Natural killer cell treated with Interleukin-12 subunit alpha and Interleukin-12 subunit beta and Interleukin-15 and Interleukin-18, amount 100 ng/mL, for 72 hours (primary cell): Measurements from ENCODE around the gene PKNOX1. TPM values are rescaled to one million over a fixed set of nuclear protein-coding genes. Genes with fewer than 3 reads are reported as not detected.
A peak's percentile ranks its signal among the peaks of the same experiment; 100 is the strongest.
"Not testable (repeated sequence)": the region's sequence is repeated elsewhere in the genome, so short reads cannot be mapped to it uniquely, and the experiment has no call there.

Source experiments
- ATAC-seq, 2 donors: fragments of 150-1000 bp; cut with Tn5 transposase in 1 of 2; sonication (Bioruptor Pico), chemical (Tn5 transposase) in 1 of 2; 2 replicates each; pipeline ENCODE4 v1.10.0; 2021
- DNase-seq: peaks from one replicate; pipeline ENCODE4 v3.0.0; 2022; ENCODE audit warnings: low spot score
- H3K27ac Mint-ChIP-seq, 2 donors: 1 replicate in 1 of 2; 2 replicates in 1 of 2; pipeline ENCODE4 v1.8.0; 2022; ENCODE audit warnings: mixed read lengths in 2 of 2, mild to moderate bottlenecking in 1 of 2, moderate library complexity in 1 of 2
- H3K27me3 Mint-ChIP-seq, 2 donors: 1 replicate in 1 of 2; 2 replicates in 1 of 2; pipeline ENCODE4 v1.8.0; 2022; ENCODE audit warnings: mixed read lengths in 2 of 2
- H3K36me3 Mint-ChIP-seq: one replicate; pipeline ENCODE4 v1.8.0; 2022; ENCODE audit warnings: mixed read lengths
- H3K4me1 Mint-ChIP-seq, 2 donors: 1 replicate in 1 of 2; 2 replicates in 1 of 2; pipeline ENCODE4 v1.8.0; 2022; ENCODE audit warnings: low read depth in 2 of 2, mixed read lengths in 2 of 2, mild to moderate bottlenecking in 1 of 2
- H3K4me3 Mint-ChIP-seq: one replicate; pipeline ENCODE4 v1.8.0; 2022; ENCODE audit warnings: mixed read lengths
- H3K9me3 Mint-ChIP-seq: 2 replicates; pipeline ENCODE4 v1.8.0; 2022; ENCODE audit warnings: mixed read lengths
- total RNA-seq, 2 donors: library from RNA; stranded (reverse); gene quantifications; one replicate each; pipeline ENCODE4 v1.2.3, GENCODE V29; 2022

PKNOX1 gene
- total RNA-seq, 2 donors from 2014 or later = 26.0 to 33.8 TPM

DNA sequence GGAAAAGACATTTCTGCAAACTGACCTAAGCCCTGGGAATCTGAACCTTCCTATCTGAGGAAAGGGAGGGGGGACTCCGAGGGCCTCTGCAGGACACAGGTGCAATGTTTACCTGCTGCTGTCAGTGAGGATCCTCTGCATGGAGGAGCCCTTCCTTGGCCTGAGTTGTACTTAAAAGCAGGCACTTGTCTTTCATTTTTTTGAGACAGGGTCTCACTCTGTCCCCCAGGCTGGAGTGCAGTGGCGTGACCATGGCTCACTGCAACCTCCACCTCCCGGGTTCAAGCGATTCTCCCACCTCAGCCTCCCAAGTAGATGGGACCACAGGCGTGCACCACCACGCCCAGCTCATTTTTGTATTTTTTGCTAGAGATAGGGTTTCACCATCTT, 35.8 kb upstream of the PKNOX1 start:
- H3K27me3 Mint-ChIP-seq, H3K9me3 Mint-ChIP-seq, H3K27ac Mint-ChIP-seq, H3K4me1 Mint-ChIP-seq, H3K36me3 Mint-ChIP-seq, ATAC-seq, DNase-seq, H3K4me3 Mint-ChIP-seq: not testable (repeated sequence)

DNA sequence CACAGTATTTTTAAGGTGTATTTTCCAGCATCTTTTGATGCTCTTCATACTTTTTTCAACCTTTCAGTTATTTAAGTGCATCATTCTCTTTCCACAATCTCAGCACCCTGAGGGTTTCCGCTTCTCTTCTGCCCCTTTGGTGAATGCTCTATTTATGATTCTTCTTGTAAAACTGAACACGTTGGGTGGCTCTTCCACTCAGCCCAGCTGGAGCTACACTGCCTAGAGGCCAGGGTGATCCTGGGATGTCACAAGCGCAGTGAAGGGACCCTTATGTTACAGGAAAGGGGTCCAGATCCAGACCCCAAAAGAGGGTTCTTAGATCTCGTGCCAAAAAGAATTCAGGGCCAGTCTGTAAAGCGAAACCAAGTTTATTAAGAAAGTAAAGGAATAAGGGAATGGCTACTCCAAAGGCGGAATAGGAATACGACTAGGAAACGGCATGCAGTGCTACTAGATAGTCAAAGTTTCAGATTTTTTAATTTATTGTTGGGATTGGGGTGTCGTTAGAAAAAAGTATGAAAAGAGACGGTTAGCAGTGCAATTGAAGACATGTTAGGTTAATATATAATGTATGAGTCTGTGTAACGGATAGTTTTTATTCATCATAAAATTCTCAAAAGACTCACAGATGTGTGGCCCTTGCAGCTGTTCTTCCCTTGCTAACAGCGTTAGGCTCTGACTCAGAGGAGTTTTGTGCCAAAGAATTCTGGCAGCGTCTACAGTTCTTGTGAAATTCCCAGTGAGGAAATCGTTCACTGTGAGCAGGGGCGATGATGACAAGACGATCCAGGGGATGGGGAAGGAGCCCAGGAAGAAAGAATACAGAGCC, 34.6 kb upstream of the PKNOX1 start:
- ATAC-seq = no peak
- Mint-ChIP-seq H3K27me3 (no peaks in the 10 kb centered on the region), H3K4me1 (peaks cover 0 to 3% of the 10 kb centered on the region in 2 donors), H3K4me3 (no peak overlapping the region), H3K9me3 (no peaks in the 10 kb centered on the region), H3K27ac (no peak overlapping the region), H3K36me3 (no peaks in the 10 kb centered on the region)
- DNase-seq = no peak

DNA sequence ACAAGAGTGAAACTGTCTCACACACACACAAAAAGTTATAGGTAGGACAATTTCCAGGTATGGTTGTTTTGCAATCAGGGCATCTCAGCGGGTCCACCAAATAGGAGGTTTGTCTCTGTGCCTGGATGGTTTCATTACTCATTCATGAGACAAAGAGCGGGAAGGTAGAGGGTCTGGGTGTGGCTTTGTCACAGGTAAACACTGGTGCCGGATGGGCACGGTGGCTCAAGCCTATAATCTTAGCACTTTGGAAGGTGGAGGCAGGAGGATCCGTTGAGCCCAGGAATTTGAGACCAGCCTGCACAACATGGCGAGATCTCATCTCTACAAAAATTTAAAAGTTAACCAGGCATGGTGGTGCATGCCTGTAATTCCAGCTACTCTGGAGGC, 32.7 kb upstream of the PKNOX1 start:
- H3K27me3 Mint-ChIP-seq = no peaks in the 10 kb centered on the region

DNA sequence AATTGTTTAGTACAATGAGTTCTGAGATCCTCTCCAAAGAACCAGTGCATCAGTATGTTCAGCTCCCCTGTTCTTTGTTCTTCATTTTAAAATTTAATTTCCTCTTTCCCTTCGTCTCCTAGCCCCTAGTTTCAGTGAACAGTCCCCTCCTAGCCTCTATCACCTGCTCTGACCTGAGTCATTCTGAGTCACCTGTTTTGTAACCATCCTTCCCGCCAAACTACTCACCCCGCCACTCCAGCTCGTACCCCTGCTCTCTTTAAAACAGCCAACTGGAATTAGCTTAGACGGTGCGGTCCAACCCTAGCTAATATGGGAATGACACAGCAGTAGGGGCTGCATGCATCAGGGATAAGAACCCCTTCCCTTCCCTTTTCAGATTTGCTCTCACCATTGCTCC, 32.1 kb upstream of the PKNOX1 start:
- DNase-seq (no peak), ATAC-seq (no peak)
- H3K4me1 Mint-ChIP-seq = peaks cover 0 to 3% of the 10 kb centered on the region in 2 donors
- H3K36me3 Mint-ChIP-seq = no peaks in the 10 kb centered on the region
- H3K4me3 Mint-ChIP-seq = no peak overlapping the region
- no peak overlapping the region for H3K27ac Mint-ChIP-seq
- no peaks in the 10 kb centered on the region for H3K9me3 Mint-ChIP-seq
- H3K27me3 Mint-ChIP-seq = no peaks in the 10 kb centered on the region

More for the DNA sequence above, 32.7 kb upstream of the PKNOX1 start:
- no peak overlapping the region for H3K27ac Mint-ChIP-seq
- ATAC-seq (no peak), DNase-seq (no peak)
- no peaks in the 10 kb centered on the region for H3K9me3 Mint-ChIP-seq
- no peak overlapping the region for H3K4me3 Mint-ChIP-seq
- peaks cover 0 to 3% of the 10 kb centered on the region in 2 donors for H3K4me1 Mint-ChIP-seq
- H3K36me3 Mint-ChIP-seq = no peaks in the 10 kb centered on the region

DNA sequence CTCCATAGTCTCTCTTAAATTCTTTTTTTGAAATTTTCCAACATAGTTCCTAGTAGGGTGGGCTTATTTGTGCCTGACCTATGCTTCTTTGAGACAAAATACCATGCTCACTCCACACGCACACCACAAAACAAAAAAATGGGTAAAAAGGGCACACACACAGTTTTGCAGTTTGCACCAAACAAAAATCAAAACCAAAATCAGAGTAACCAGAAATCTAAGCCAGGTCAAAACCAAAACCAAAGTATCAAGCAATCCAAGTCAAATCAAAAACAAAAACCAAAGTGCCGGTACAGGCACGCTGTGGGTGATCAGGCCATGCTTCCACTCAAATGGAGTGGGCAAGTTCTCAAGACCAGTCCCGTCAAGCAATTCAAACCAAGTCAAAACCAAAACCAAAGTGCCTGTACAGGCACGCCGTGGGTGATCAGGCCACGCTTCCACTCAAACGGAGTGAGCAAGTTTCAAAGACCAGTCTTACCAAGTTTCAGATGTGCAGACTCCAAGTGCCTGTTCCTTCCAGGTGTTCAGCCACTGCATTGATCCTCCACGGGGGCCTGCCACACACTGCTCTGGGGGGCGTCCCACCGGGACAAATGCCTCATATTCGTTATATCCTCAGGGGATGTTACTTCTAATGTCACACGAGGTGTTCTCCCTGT, 25.1 kb upstream of the PKNOX1 start:
- not testable (repeated sequence) for DNase-seq, H3K9me3 Mint-ChIP-seq, H3K4me3 Mint-ChIP-seq, H3K4me1 Mint-ChIP-seq, H3K27me3 Mint-ChIP-seq, H3K36me3 Mint-ChIP-seq, ATAC-seq, H3K27ac Mint-ChIP-seq

DNA sequence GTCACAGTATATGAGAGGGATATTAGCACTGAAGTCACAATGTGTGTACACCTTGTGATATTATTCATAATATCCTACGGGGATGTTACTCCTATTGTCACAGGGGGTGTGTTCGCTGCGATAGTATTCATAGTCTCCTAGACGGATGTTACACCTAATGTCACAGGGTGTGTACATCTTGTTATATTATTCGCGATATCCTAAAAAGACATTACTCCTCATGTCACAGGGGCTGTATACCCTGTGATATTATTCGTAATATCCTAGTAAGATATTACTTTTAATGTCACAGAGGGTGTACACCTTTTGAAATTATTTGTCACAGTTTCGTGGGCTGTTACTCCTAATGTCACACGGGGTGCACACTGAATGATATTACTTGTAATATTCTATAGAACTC, 23.2 kb upstream of the PKNOX1 start:
- not testable (repeated sequence) for ATAC-seq, DNase-seq, H3K27me3 Mint-ChIP-seq, H3K4me1 Mint-ChIP-seq, H3K9me3 Mint-ChIP-seq, H3K4me3 Mint-ChIP-seq, H3K27ac Mint-ChIP-seq, H3K36me3 Mint-ChIP-seq

DNA sequence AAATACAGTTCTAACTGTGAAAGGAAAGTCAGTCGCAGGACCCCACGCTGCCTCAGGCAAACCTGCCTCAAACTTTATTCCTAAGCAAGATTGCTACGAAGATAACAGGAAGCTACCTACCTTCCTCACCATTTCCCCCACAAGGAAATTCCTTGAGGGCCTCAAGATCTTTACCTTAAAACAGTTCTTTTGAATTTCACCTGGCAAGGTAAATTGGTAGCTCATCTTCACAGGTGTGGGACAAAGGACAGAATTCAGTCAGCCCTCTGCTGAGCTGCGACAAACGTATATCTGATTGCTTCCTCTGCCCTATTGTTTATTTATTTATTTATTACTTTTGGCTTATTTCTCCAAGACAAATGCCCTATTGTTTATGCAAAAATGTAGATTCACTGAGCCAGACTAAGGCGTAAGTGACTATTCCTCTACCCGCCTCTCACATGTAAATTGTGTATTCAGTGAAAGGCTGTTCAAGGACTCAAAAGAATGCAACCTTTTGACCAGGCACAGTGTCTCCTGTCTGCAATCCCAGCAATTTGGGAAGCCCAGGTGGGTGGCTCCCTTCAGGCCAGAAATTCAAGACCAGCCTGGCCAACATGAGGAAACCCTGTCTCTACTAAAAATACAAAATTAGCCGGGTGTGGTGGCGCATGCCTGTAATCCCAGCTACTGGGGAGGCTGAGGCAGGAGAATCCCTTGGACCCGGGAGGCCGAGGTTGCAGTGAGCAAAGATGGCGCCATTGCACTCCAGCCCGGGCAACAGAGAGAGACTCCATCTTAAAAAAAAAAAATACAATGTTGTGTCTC, 17.3 kb upstream of the PKNOX1 start:
- Mint-ChIP-seq H3K36me3 (no peaks in the 10 kb centered on the region), H3K27ac (no peak overlapping the region), H3K4me3 (no peak overlapping the region), H3K4me1 (peaks cover 4 to 14% of the 10 kb centered on the region in 2 donors), H3K27me3 (no peaks in the 10 kb centered on the region), H3K9me3 (no peaks in the 10 kb centered on the region)
- peak in 1 of 2 donors; percentile 100 for ATAC-seq
- no peak for DNase-seq

DNA sequence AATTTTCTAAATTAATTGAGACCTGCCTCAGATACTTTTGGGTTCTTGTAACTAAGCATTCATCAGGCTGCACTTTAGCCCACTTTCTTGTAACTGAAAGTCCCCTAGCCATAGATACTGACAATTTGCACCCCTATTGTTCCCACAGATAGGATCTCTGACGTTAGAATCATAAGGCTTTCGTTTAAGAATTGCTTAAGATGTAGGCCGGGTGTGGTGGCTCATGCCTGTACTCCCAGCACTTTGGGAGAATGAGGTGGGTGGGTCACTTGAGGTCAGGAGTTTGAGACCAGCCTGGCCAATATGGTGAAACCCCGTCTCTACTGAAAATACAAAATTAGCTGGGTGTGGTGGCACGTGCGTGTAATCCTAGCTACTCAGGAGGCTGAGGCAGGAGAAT, 16.2 kb upstream of the PKNOX1 start:
- H3K27ac Mint-ChIP-seq, DNase-seq, H3K9me3 Mint-ChIP-seq, ATAC-seq, H3K36me3 Mint-ChIP-seq, H3K4me3 Mint-ChIP-seq, H3K27me3 Mint-ChIP-seq: not testable (repeated sequence)
- H3K4me1 Mint-ChIP-seq = peaks cover 4 to 14% of the 10 kb centered on the region in 2 donors

DNA sequence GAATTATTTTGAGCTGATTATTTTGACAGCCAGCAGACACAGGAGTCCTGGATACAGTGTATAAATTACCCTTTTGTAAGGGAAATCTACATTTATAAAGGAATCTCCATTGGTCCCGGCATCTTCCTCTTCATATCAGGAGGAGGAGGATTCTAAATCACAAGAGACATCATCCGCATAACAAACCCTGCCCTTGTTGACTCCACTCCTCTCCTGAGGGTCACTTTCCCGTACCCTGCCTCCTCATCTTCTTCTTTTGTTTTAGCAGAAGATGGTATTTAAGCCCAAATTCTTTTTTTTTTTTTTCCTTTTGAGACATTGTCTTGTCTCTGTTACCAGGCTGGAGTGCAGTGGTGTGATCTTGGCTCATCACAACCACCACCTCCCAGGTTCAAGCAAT, 14.6 kb upstream of the PKNOX1 start:
- H3K4me3 Mint-ChIP-seq = no peak overlapping the region

DNA sequence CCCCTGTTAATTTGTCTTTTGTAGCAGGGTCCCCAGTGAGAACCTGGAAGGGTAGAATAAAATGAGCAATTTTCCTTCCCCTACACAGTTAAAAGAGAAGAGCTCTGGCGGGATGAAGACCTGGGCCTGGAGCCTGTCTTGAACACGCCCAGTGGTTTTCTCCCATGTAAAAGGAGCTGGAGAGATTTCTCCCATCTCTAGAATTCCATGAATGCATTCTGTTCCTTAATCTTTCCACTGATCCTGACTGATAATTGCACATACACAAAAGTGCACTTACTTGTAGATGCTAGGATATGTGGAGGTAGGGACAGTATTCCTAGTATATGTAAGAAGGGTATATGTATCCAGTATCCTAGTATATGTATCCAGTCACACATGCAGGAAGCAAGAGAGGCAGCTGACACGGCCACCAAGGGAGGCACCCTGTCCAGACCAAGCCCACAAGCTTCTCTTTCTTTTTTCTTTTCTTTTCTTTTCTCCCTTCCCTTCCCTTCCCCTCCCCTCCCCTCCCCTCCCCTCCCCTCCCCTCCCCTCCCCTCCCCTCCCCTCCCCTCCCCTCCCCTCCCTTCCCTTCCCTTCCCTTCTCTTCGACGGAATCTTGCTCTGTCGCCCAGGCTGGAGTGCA, 11.9 kb upstream of the PKNOX1 start:
- ATAC-seq (no peak), DNase-seq (no peak)
- Mint-ChIP-seq H3K4me3 (no peak overlapping the region), H3K27ac (no peak overlapping the region), H3K9me3 (no peaks in the 10 kb centered on the region), H3K36me3 (no peaks in the 10 kb centered on the region), H3K4me1 (peaks cover 4 to 14% of the 10 kb centered on the region in 2 donors), H3K27me3 (no peaks in the 10 kb centered on the region)

More for the DNA sequence above, 14.6 kb upstream of the PKNOX1 start:
- no peaks in the 10 kb centered on the region for H3K9me3 Mint-ChIP-seq
- H3K27ac Mint-ChIP-seq = peak overlapping the region in 1 of 2 donors; percentile 25
- peaks cover 4 to 14% of the 10 kb centered on the region in 2 donors for H3K4me1 Mint-ChIP-seq
- ATAC-seq (no peak), DNase-seq (no peak)
- no peaks in the 10 kb centered on the region for H3K27me3 Mint-ChIP-seq
- no peaks in the 10 kb centered on the region for H3K36me3 Mint-ChIP-seq

DNA sequence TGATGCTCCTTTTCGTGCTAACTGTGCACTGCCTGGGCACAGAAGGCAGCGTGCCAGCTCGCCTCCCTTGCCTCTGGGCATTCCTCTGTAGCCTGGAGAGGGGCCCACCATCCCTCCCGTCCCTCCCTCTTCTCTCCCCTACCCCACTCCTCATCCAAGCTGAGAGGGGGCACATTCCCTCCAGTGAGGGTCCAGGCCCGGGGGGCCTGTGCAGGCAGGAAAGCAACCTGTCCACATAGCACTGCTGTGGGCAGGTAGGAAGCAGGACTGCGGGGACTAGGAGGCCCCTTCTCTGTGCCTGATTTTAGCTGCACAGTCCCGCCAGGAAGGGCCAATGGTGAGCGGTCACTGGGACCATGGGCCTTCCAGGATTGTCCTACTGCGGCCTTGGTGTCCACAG, 10.3 kb upstream of the PKNOX1 start:
- peak in 1 of 2 donors; percentile 46 for ATAC-seq
- Mint-ChIP-seq H3K27ac (no peak overlapping the region), H3K9me3 (no peaks in the 10 kb centered on the region), H3K4me3 (no peak overlapping the region), H3K36me3 (no peaks in the 10 kb centered on the region), H3K27me3 (no peaks in the 10 kb centered on the region), H3K4me1 (peaks cover under 1 to 7% of the 10 kb centered on the region in 2 donors)
- DNase-seq = no peak

DNA sequence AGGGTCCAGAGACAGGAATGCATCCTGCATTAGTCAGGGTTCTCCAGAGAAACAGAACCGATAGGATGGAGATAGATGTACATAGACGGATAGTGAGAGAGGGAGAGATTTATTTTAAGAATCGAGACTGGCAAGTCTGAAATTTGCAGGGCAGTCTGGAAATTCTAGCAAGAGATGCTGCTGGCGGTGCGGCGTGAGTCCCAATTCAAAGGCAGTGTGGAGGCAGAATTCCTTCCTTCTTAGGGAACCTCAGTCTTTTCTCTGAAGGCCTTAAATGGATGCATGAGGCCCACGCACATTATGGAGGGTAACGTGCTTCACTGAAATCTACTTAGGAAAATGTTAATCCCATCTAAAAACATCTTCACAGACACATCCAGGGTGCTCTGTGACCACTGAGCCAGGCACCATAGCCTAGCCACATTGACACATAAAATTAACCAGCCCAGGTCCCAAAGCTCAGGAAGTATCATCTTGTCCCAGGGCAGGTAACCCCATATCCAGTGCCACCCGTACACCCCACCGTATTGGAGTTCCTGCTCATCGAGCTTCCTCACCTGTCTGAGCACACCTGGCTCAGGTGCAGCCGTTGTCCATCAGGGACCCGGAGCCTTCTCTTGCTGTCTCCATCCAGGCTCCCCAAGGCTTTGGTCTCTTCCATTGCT, 9.7 kb upstream of the PKNOX1 start:
- Mint-ChIP-seq H3K27ac (no peak overlapping the region), H3K4me1 (peaks cover 0 to 6% of the 10 kb centered on the region in 2 donors), H3K9me3 (no peaks in the 10 kb centered on the region), H3K27me3 (no peaks in the 10 kb centered on the region), H3K4me3 (no peak overlapping the region), H3K36me3 (no peaks in the 10 kb centered on the region)
- no peak for ATAC-seq
- no peak for DNase-seq

DNA sequence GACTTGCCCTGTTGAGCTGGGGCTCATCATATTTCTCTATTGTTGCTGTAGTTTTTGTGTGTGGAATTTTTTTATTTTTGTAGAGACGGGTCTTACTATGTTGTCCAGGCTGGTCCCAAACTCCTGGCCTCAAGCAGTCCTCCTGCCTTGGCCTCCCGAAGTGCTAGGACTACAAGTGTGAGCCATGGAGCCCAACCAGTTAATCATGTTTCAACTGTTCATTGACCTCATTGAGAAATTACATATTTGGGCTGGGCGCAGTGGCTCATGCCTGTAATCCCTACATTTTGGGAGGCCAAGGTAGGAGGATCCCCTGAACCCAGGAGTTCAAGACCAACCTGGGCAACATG, 9.2 kb upstream of the PKNOX1 start:
- Mint-ChIP-seq H3K36me3 (no peaks in the 10 kb centered on the region), H3K9me3 (no peaks in the 10 kb centered on the region)

More for the DNA sequence above, 9.2 kb upstream of the PKNOX1 start:
- no peak for DNase-seq
- no peak for ATAC-seq
- H3K4me1 Mint-ChIP-seq = peaks cover 0 to 3% of the 10 kb centered on the region in 2 donors
- no peak overlapping the region for H3K27ac Mint-ChIP-seq
- H3K4me3 Mint-ChIP-seq = no peak overlapping the region
- no peaks in the 10 kb centered on the region for H3K27me3 Mint-ChIP-seq
